Neural cell (in vitro differentiated cells): ENCODE measurements around the gene TTC39A. TPM values are rescaled to one million over a fixed set of nuclear protein-coding genes. Genes with fewer than 3 reads are reported as not detected.

Source experiments
- H2AFZ ChIP-seq: fragments of 200-600, 300-800 bp; sonication (generic), shearing (Covaris generic); 2 replicates; pipeline ENCODE4 v1.6.0; 2014; ENCODE audit warnings: low read depth, mild to moderate bottlenecking, antibody characterized with exemption, low read length, moderate library complexity
- H3F3A ChIP-seq: fragments of 200-600 bp; shearing (Covaris generic); 2 replicates; pipeline ENCODE4 v1.6.1; 2016; ENCODE audit warnings: mild to moderate bottlenecking, moderate library complexity, mixed read lengths, antibody characterized with exemption, low read length; ENCODE audit not compliant: insufficient read depth, poor library complexity, severe bottlenecking
- H3K27ac ChIP-seq: fragments of 200-600, 300-800 bp; sonication (generic), shearing (Covaris generic); 2 replicates; pipeline ENCODE4 v1.5.1; 2014; ENCODE audit warnings: mild to moderate bottlenecking, low read length, moderate library complexity
- H3K27me3 ChIP-seq: fragments of 300-800, 200-600 bp; sonication (generic), shearing (Covaris generic); 2 replicates; pipeline ENCODE4 v1.6.0; 2014; ENCODE audit warnings: mild to moderate bottlenecking, low read depth, low read length, moderate library complexity; ENCODE audit not compliant: insufficient read depth
- H3K36me3 ChIP-seq: fragments of 300-800, 200-600 bp; sonication (generic), shearing (Covaris generic); 2 replicates; pipeline ENCODE4 v1.5.1; 2014; ENCODE audit warnings: mild to moderate bottlenecking, antibody characterized with exemption, low read length, moderate library complexity; ENCODE audit not compliant: insufficient read depth
- H3K4me2 ChIP-seq: fragments of 300-800, 200-600 bp; sonication (generic), shearing (Covaris generic); 2 replicates; pipeline ENCODE4 v1.6.0; 2014; ENCODE audit warnings: mild to moderate bottlenecking, low read length
- H3K4me3 ChIP-seq: fragments of 300-800, 200-600 bp; sonication (generic), shearing (Covaris generic); 2 replicates; pipeline ENCODE4 v1.5.1; 2014; ENCODE audit warnings: mild to moderate bottlenecking, low read length, moderate library complexity
- H3K79me2 ChIP-seq: fragments of 200-600 bp; shearing (Covaris generic); replicated peaks from 2 replicates; pipeline ENCODE4 v1.6.0; 2014; ENCODE audit warnings: mild to moderate bottlenecking, low read length, moderate library complexity; ENCODE audit not compliant: insufficient read depth
- H3K9ac ChIP-seq: fragments of 300-800, 200-600 bp; sonication (generic), shearing (Covaris generic); 2 replicates; pipeline ENCODE4 v1.6.1; 2016; ENCODE audit warnings: mild to moderate bottlenecking, low read length, mixed read lengths
- H3K9me2 ChIP-seq: fragments of 200-600 bp; shearing (Covaris generic); 2 replicates; pipeline ENCODE4 v1.6.1; 2016; ENCODE audit warnings: mild to moderate bottlenecking, low read length, mixed read lengths; ENCODE audit not compliant: insufficient read depth
- H3K9me3 ChIP-seq: fragments of 200-600, 300-800 bp; sonication (generic), shearing (Covaris generic); 2 replicates; pipeline ENCODE4 v1.6.1; 2016; ENCODE audit warnings: mild to moderate bottlenecking, mixed run types, low read length, moderate library complexity, mixed read lengths
- H4K20me1 ChIP-seq: fragments of 200-600 bp; shearing (Covaris generic); 2 replicates; pipeline ENCODE4 v1.6.1; 2016; ENCODE audit warnings: mild to moderate bottlenecking, mixed run types; ENCODE audit not compliant: insufficient read depth
- EP300 ChIP-seq: fragments of 450-650 bp; conservative IDR thresholded peaks from 2 replicates; pipeline ENCODE4 v1.6.1; 2014; ENCODE audit warnings: antibody characterized with exemption, mild to moderate bottlenecking, moderate library complexity; ENCODE audit not compliant: poor library complexity, severe bottlenecking
- EZH2 ChIP-seq: fragments of 200-600, 300-800 bp; shearing (Covaris generic), sonication (generic); IDR thresholded peaks from 2 replicates; pipeline ENCODE4 v1.6.1; 2014; ENCODE audit warnings: antibody characterized with exemption, low read length, borderline replicate concordance, mild to moderate bottlenecking; ENCODE audit not compliant: insufficient read depth, poor library complexity, severe bottlenecking
- MXI1 ChIP-seq: fragments of 450-650 bp; conservative IDR thresholded peaks from 2 replicates; pipeline ENCODE4 v1.6.1; 2014; ENCODE audit warnings: antibody characterized with exemption, mild to moderate bottlenecking; ENCODE audit not compliant: poor library complexity, severe bottlenecking
- POLR2AphosphoS5 ChIP-seq: IDR thresholded peaks from 2 replicates; pipeline ENCODE4 v1.6.1; 2012
- RAD21 ChIP-seq: fragments of 450-650 bp; conservative IDR thresholded peaks from 2 replicates; pipeline ENCODE4 v1.6.1; 2014; ENCODE audit warnings: antibody characterized with exemption, mild to moderate bottlenecking, moderate library complexity
- SMC3 ChIP-seq: fragments of 450-650 bp; conservative IDR thresholded peaks from 2 replicates; pipeline ENCODE4 v1.6.1; 2014; ENCODE audit warnings: antibody characterized with exemption, mild to moderate bottlenecking, moderate library complexity; ENCODE audit not compliant: poor library complexity
- TAF1 ChIP-seq: IDR thresholded peaks from 2 replicates; pipeline ENCODE4 v1.6.1; 2012; ENCODE audit warnings: low read depth
- polyA plus RNA-seq: library from polyadenylated mRNA; depleted of rRNA; stranded (reverse); fragments of >200 nt; gene quantifications from 2 replicates; pipeline ENCODE4 v1.2.3, GENCODE V29; 2014
- TF ChIP-seq, protein P1 (sequence below): fragments of 450-650 bp; IDR thresholded peaks from 2 replicates; pipeline ENCODE4 v1.5.1; 2014; ENCODE audit warnings: antibody characterized with exemption, mild to moderate bottlenecking, moderate library complexity; ENCODE audit not compliant: poor library complexity, severe bottlenecking
- TF ChIP-seq, protein P2 (sequence below): IDR thresholded peaks from 2 replicates; pipeline ENCODE4 v1.6.1; 2012; ENCODE audit warnings: borderline replicate concordance

Gene TTC39A
- polyA plus RNA-seq, 1 donor from 2014 or later = 1.1 TPM

DNA sequence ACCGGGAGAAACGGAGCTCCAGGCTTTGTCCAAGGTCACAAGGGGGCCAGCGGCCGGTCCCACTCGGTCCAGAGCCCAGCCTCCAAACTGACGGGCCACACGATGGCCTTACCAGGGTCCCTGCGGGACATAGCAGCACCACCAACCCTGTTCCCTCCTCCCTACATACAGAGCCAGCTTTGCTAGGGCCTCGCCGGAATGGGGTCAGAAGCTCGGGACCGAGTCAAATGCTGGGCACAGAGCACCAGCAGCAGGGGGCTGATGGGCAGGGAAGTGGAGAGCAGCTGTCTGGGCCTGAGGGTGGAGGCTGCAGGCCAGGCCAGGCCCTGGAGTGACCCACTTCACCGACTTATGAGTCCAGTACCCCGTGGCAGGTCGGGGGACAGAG, 14.9 kb upstream of the TTC39A start:
- Histone ChIP-seq H4K20me1 (no peaks in the 10 kb centered on the region), H3K9ac (no peak overlapping the region), H3K9me2 (no peaks in the 10 kb centered on the region), H3K79me2 (no peaks in the 10 kb centered on the region), H3F3A (no peaks in the 10 kb centered on the region), H3K4me2 (no peak overlapping the region), H3K36me3 (no peaks in the 10 kb centered on the region), H3K9me3 (no peaks in the 10 kb centered on the region), H3K27ac (no peak overlapping the region), H3K27me3 (peaks cover 28% of the 10 kb centered on the region), H2AFZ (no peak overlapping the region), H3K4me3 (no peak overlapping the region)
- TF ChIP-seq, protein P1, sequence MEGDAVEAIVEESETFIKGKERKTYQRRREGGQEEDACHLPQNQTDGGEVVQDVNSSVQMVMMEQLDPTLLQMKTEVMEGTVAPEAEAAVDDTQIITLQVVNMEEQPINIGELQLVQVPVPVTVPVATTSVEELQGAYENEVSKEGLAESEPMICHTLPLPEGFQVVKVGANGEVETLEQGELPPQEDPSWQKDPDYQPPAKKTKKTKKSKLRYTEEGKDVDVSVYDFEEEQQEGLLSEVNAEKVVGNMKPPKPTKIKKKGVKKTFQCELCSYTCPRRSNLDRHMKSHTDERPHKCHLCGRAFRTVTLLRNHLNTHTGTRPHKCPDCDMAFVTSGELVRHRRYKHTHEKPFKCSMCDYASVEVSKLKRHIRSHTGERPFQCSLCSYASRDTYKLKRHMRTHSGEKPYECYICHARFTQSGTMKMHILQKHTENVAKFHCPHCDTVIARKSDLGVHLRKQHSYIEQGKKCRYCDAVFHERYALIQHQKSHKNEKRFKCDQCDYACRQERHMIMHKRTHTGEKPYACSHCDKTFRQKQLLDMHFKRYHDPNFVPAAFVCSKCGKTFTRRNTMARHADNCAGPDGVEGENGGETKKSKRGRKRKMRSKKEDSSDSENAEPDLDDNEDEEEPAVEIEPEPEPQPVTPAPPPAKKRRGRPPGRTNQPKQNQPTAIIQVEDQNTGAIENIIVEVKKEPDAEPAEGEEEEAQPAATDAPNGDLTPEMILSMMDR = no peak
- TF ChIP-seq, protein P2, sequence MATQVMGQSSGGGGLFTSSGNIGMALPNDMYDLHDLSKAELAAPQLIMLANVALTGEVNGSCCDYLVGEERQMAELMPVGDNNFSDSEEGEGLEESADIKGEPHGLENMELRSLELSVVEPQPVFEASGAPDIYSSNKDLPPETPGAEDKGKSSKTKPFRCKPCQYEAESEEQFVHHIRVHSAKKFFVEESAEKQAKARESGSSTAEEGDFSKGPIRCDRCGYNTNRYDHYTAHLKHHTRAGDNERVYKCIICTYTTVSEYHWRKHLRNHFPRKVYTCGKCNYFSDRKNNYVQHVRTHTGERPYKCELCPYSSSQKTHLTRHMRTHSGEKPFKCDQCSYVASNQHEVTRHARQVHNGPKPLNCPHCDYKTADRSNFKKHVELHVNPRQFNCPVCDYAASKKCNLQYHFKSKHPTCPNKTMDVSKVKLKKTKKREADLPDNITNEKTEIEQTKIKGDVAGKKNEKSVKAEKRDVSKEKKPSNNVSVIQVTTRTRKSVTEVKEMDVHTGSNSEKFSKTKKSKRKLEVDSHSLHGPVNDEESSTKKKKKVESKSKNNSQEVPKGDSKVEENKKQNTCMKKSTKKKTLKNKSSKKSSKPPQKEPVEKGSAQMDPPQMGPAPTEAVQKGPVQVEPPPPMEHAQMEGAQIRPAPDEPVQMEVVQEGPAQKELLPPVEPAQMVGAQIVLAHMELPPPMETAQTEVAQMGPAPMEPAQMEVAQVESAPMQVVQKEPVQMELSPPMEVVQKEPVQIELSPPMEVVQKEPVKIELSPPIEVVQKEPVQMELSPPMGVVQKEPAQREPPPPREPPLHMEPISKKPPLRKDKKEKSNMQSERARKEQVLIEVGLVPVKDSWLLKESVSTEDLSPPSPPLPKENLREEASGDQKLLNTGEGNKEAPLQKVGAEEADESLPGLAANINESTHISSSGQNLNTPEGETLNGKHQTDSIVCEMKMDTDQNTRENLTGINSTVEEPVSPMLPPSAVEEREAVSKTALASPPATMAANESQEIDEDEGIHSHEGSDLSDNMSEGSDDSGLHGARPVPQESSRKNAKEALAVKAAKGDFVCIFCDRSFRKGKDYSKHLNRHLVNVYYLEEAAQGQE = no peak
- no peak for TF ChIP-seq RAD21
- TF ChIP-seq SMC3 = no peak
- no peak for TF ChIP-seq POLR2AphosphoS5
- no peak for TF ChIP-seq MXI1
- no peak for TF ChIP-seq EP300
- TF ChIP-seq TAF1 = no peak
- no peak for TF ChIP-seq EZH2

DNA sequence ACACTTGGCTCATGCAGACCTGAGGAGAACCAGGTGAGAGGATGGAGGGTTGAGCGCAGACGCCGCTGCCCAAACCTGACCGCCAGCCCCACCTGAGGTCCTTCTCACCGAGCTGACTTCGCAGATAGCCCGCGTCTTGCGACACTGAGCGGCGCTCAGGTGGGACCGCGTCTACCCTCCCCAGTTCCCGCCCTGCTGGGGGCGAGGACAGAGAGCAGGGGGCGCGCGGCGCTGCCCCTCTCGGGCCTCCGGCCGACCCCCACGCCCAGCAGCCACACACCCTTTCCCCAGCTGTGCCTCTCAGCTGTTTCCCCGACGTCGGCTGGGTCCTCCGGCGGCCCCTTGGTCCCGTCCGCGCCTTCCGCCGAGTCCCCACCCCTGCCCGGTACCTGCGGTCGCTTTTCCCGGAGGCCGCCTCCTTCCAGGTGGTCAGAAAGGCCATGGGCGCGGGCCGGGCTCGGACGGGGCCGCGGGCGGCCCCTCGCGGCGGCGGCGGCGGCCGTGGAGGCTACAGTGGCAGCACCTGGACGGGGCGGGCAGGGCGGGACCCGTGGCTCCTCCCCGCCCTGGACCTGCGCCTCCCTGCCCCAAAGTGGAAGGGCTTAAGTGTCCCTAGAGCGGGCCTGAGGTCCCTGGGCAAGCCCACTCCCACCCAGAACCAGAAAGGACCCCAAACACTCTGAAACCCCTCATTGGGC, 14.4 kb upstream of the TTC39A start:
- Histone ChIP-seq H3K4me2 (no peak overlapping the region), H3K36me3 (no peaks in the 10 kb centered on the region), H3F3A (no peaks in the 10 kb centered on the region), H3K27ac (no peak overlapping the region), H3K9me3 (no peaks in the 10 kb centered on the region), H4K20me1 (no peaks in the 10 kb centered on the region), H3K9me2 (no peaks in the 10 kb centered on the region), H2AFZ (no peak overlapping the region), H3K79me2 (no peaks in the 10 kb centered on the region), H3K4me3 (no peak overlapping the region), H3K27me3 (peaks cover 28% of the 10 kb centered on the region), H3K9ac (no peak overlapping the region)
- no peak for TF ChIP-seq POLR2AphosphoS5
- TF ChIP-seq SMC3 = no peak
- no peak for TF ChIP-seq EP300
- TF ChIP-seq, protein P2 = no peak
- TF ChIP-seq TAF1 = no peak
- TF ChIP-seq EZH2 = no peak
- TF ChIP-seq, protein P1 = no peak
- TF ChIP-seq RAD21 = no peak
- TF ChIP-seq MXI1 = no peak
